Effector memory CD4-positive, alpha-beta T cell (primary cell): ENCODE measurements around the gene IL31RA.

Source experiments
- DNase-seq, 3 donors: peaks; one replicate each; pipeline ENCODE4 v3.0.0-alpha.2; 2020
- H3K27ac ChIP-seq: 2 replicates; pipeline ENCODE4 v1.7.0; 2013; ENCODE audit warnings: mild to moderate bottlenecking, low read length, moderate library complexity; ENCODE audit not compliant: insufficient read depth, poor library complexity, severe bottlenecking
- H3K27me3 ChIP-seq: replicated peaks from 2 replicates; pipeline ENCODE4 v1.7.0; 2013; ENCODE audit warnings: mild to moderate bottlenecking, low read length; ENCODE audit not compliant: insufficient read depth, control insufficient read depth, poor library complexity, severe bottlenecking
- H3K36me3 ChIP-seq: 2 replicates; pipeline ENCODE4 v1.7.0; 2013; ENCODE audit warnings: mild to moderate bottlenecking, low read length, moderate library complexity; ENCODE audit not compliant: control insufficient read depth, insufficient read depth
- H3K4me1 ChIP-seq: 2 replicates; pipeline ENCODE4 v1.7.0; 2013; ENCODE audit warnings: low read length, mild to moderate bottlenecking; ENCODE audit not compliant: control insufficient read depth, insufficient read depth, poor library complexity, severe bottlenecking
- H3K4me3 ChIP-seq: 2 replicates; pipeline ENCODE4 v1.7.0; 2013; ENCODE audit warnings: low read length, low read depth, mild to moderate bottlenecking; ENCODE audit not compliant: insufficient read depth, poor library complexity, severe bottlenecking
- H3K9me3 ChIP-seq: 2 replicates; pipeline ENCODE4 v1.7.0; 2013; ENCODE audit warnings: mild to moderate bottlenecking, low read length, moderate library complexity; ENCODE audit not compliant: control insufficient read depth

Gene IL31RA

DNA sequence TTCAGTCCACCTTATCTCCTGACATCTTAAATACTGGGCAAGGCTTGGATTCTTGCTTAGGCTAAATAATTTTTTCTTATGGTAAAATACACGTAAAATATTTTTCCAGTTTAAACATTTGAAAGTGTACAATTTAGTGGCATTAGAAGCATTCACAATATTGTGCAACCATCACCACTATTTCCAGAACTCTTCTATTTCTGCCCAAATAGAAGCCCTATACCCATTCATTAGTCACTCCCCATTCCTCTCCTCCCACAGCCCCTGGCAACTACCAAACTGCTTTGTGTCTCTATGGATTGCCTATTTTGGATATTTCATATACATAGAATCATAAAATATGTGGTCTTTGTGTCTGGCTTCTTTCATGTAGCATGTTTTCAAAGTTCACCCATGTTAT lies 57.6 kb downstream of the IL31RA start:
- no peak for DNase-seq

DNA sequence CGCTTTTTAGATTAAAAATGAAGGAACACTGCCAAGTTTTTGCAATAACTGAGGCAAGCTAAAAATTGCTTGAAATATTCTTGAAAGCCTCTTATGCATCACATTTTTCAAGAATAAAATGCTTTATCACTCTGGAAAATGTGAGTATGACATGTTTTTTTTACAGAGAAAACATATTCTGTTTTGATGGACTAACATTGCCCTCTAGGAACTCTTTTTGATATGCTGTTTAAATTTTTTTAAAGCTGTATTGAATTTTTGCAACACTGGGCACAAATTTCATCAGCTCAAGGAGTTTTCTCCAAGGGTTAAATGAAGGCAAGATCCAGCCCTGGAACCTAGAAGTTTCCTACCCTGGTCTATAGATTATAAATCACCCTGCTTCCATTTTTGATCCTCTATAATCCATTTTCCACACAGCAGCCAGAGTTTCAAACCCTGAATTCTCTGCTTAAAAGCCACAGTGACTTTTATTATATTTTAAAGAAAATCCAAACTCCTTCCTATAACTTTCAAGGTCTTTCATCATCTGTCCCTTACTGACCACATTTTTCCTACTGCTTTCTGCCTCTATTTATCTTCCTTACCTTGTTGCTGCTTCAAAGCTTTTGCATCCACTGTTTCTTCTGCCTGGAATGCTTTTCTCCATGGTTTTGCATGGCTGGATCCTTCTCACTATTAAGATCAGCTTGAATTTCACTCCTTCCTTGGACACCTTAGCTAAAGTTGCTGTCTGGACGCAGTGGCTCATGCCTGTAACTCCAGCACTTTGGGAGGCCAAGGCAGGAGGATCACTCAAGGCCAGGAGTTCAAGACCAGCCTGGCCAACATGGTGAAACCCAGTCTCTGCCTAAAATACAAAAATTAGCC lies 60.9 kb downstream of the IL31RA start:
- DNase-seq = no peak
- no peak overlapping the region for H3K27ac ChIP-seq
- H3K4me3 ChIP-seq = no peak overlapping the region
- no peaks in the 10 kb centered on the region for H3K27me3 ChIP-seq
- no peaks in the 10 kb centered on the region for H3K4me1 ChIP-seq
- H3K9me3 ChIP-seq = no peaks in the 10 kb centered on the region
- no peaks in the 10 kb centered on the region for H3K36me3 ChIP-seq

More for the DNA sequence above, 57.6 kb downstream of the IL31RA start:
- Histone ChIP-seq H3K27me3 (no peaks in the 10 kb centered on the region), H3K36me3 (no peaks in the 10 kb centered on the region), H3K9me3 (no peaks in the 10 kb centered on the region), H3K4me3 (no peak overlapping the region), H3K27ac (no peak overlapping the region), H3K4me1 (peaks cover 2% of the 10 kb centered on the region)

DNA sequence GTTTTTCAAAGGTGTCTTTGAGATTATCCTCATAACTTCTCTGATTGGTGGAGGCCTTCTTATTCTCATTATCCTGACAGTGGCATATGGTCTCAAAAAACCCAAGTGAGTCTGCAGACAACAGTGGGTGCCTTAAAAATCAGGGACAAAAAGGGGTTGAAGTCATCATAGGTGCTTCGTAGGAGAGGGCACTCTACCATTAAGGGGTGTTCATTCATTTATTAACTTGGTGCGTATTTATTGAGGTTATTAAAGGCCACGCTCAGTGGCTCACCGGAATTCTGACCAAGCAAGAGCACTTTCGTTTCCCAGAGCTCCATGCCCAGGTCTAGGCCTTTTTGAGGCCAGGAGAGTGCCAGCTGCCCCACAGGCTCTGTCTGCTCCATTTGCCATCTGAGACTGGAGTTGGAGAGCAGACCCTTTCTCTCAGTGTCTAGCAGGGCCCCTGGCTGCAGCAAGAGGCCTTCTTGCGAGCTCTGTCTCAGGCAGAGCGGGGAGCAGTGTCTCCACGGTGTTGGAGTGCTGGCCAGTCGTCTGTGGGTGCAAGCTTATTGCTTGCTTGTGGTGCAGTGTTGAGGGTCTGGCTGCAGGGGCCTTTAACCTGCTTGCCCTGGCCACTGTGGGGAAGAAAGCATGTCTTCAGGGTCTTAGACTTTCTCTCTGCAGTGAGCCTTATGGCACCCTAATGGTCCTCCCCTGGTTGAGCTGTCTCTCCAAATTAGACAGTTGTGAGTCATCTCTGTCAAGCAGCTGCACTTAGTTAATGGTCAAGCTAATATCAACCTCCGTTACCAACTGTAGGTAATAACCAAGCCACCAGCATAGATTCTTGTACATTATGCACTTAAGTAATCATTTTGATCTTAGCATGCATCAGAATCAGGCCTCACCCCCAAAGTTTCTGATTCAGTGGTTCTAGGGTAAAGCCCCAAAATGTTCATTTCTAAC lies 62.6 kb downstream of the IL31RA start:
- no peak for DNase-seq
- H3K36me3 ChIP-seq = no peaks in the 10 kb centered on the region
- no peak overlapping the region for H3K4me3 ChIP-seq
- no peaks in the 10 kb centered on the region for H3K4me1 ChIP-seq
- no peak overlapping the region for H3K27ac ChIP-seq
- H3K27me3 ChIP-seq = no peaks in the 10 kb centered on the region
- no peaks in the 10 kb centered on the region for H3K9me3 ChIP-seq

DNA sequence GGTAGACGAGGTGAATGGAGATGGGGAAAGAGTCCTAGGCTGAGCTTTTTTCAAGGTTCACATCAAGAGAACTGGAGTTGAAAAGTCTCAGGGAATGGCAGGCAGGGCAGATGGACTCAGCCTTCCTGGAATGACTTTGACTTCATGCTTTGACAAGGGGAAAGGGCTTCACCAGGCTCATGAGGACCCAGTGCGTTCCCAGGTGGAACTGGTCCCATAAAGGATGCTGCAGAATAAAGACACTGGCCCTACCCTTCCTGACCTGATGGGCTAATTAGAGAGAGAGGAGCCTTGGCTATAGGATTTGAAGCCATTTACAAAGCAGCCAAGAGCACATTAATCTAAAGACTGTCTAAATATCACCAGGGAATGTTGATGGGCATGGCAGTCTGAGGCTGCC lies 63.8 kb downstream of the IL31RA start:
- H3K36me3 ChIP-seq = no peaks in the 10 kb centered on the region

DNA sequence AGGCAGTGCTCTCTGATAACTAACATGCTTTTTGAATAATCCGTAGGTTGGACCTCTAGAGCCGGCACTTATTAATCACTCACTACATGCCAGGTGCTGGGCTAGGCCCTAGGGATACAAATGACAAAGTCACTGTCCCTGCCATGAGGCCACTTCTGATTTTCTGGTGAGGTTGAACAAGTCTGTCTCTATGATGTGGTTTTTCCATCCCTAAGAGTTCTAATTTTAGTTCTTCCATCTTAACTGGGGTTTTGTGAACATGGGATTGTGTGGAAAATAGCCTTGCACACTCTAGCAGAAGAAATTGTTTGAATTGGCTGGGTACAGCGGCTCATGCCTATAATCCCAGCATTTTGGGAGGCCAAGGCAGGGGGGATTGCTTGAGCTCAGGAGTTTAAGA lies 64.6 kb downstream of the IL31RA start:
- DNase-seq = no peak

More for the DNA sequence above, 63.8 kb downstream of the IL31RA start:
- no peaks in the 10 kb centered on the region for H3K4me1 ChIP-seq
- no peaks in the 10 kb centered on the region for H3K9me3 ChIP-seq
- no peak overlapping the region for H3K4me3 ChIP-seq
- no peak overlapping the region for H3K27ac ChIP-seq
- no peak for DNase-seq
- no peaks in the 10 kb centered on the region for H3K27me3 ChIP-seq

DNA sequence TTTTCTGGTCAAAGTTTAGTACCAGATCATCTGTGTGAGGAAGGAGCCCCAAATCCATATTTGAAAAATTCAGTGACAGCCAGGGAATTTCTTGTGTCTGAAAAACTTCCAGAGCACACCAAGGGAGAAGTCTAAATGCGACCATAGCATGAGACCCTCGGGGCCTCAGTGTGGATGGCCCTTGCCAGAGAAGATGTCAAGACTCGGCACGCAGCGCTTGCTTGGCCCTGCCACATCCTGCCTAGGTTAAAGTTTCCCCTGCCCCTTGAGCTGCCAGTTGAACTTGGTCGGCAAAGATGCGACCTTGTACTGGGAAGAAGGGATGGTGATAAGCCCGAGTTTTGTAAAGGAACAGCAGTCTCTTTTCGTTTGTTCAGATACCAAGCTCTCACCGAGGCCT lies 65.8 kb downstream of the IL31RA start:
- Histone ChIP-seq H3K9me3 (no peaks in the 10 kb centered on the region), H3K27ac (no peak overlapping the region), H3K27me3 (no peaks in the 10 kb centered on the region), H3K36me3 (no peaks in the 10 kb centered on the region), H3K4me1 (no peaks in the 10 kb centered on the region), H3K4me3 (no peak overlapping the region)
- no peak for DNase-seq

More for the DNA sequence above, 64.6 kb downstream of the IL31RA start:
- Histone ChIP-seq H3K27ac (no peak overlapping the region), H3K36me3 (no peaks in the 10 kb centered on the region), H3K27me3 (no peaks in the 10 kb centered on the region), H3K9me3 (no peaks in the 10 kb centered on the region), H3K4me3 (no peak overlapping the region), H3K4me1 (no peaks in the 10 kb centered on the region)

DNA sequence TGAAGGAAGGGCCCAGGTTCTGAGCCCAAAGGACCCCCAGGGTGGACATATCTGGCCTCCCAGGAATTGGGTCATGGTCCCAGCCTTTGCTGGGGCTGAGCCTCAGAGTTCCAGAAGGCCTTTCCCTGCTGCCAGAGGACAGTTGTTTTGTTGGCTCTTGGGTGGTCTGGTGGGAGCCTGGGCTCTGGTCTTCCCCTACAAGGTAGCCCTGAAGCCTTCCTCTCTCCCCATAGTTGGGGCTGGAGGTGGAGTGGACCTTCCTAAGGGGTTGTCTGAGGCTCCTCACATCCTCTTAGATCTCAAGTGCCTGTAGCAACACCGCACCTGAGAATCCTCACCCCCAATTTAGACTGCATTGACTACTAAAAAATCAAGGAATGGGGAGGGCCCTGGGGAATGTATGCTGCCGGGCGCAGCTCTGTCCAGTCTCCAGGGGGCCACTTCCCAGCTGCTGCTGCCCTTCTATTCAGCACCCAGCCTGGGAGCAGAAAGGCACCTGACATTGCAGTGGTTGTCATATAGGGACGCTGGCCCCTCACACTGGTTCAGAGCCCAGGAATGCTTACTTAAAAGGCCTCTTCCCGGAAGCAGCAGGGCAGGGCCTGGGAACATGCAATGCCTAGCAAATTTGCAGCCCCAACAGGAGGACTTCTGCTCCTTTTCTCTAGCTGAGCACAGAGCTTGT lies 66.4 kb downstream of the IL31RA start:
- H3K4me1 ChIP-seq = no peaks in the 10 kb centered on the region
- no peak overlapping the region for H3K27ac ChIP-seq
- H3K9me3 ChIP-seq = no peaks in the 10 kb centered on the region
- no peak overlapping the region for H3K4me3 ChIP-seq
- no peaks in the 10 kb centered on the region for H3K36me3 ChIP-seq
- no peak for DNase-seq
- H3K27me3 ChIP-seq = no peaks in the 10 kb centered on the region

DNA sequence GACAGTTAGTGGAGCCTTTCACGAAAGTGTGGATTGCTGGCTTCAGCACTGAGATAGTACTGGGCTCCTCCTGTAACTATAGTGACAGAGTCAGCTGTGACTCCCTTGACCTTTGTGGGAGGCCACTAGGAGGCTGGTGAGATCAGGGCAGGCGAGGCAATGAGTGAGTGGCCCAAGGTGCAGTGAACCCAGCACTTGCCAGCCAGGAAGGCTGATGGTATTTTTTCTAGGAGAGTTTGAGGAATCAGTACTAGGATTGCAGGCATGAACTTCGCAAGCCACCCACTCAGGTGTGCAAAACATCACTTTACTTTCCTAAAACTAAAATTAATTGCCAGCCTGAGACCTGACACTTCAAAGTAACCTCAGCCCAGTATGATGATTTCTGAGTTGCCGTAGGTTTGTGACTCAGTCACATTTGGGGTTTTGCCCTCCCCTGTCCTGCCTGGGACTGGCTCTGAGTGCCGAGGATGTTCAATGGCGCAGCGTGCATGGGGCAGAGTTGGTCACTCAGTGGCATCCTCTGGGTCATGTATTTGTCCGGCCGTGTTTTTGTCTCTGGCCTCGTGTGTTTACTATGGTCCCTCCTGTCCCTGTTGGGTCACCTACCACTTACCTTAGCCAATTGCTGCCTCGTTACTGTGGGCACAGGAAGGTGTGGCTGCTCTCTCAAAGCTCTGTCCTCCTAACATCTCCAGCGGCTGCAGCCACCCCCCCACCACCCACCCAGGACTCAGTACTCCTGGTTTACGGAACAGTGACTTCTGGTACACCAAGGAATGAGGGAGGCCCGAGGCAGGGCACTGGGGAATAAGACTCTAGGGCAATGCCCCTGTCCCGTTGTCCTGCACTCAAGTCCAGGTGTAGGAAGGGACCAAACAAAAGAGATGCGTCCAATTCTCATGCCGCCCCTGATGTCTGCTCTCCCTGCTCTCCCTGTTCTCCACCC lies 67.2 kb downstream of the IL31RA start:
- Histone ChIP-seq H3K4me3 (no peak overlapping the region), H3K27ac (no peak overlapping the region), H3K27me3 (no peaks in the 10 kb centered on the region), H3K36me3 (no peaks in the 10 kb centered on the region), H3K9me3 (no peaks in the 10 kb centered on the region), H3K4me1 (peaks cover 4% of the 10 kb centered on the region)
- no peak for DNase-seq

DNA sequence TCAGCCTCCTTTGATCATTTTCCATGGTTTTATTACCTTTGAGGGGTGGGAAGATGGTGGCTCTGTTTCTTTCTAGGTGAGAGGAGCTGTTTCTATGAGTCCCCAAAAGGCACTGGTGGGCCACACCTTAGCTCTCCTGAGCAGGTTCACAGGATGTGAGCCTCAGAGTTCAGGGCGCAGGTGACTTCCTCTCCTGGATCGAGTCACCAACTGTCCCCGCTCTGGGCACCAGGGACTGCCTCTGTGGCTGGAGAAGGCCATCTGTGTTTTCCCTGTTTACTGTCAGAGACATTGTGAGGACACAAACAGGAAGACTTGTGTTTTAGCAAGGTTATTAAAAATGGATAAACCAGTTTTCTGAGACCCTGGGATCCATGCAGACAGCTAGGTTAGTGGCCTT lies 68.5 kb downstream of the IL31RA start:
- Histone ChIP-seq H3K27ac (no peak overlapping the region), H3K36me3 (no peaks in the 10 kb centered on the region), H3K4me1 (peaks cover 4% of the 10 kb centered on the region), H3K9me3 (no peaks in the 10 kb centered on the region), H3K4me3 (no peak overlapping the region), H3K27me3 (no peaks in the 10 kb centered on the region)
- DNase-seq = no peak
